Middle frontal gyrus (tissue), 1 donor: ENCODE data around the gene HTR1B.

Experiments
- DNase-seq: peaks from one replicate; pipeline ENCODE4 v3.0.0-alpha.2; 2015; ENCODE audit warnings: low spot score; ENCODE audit errors: extremely low spot score

Gene HTR1B

DNA sequence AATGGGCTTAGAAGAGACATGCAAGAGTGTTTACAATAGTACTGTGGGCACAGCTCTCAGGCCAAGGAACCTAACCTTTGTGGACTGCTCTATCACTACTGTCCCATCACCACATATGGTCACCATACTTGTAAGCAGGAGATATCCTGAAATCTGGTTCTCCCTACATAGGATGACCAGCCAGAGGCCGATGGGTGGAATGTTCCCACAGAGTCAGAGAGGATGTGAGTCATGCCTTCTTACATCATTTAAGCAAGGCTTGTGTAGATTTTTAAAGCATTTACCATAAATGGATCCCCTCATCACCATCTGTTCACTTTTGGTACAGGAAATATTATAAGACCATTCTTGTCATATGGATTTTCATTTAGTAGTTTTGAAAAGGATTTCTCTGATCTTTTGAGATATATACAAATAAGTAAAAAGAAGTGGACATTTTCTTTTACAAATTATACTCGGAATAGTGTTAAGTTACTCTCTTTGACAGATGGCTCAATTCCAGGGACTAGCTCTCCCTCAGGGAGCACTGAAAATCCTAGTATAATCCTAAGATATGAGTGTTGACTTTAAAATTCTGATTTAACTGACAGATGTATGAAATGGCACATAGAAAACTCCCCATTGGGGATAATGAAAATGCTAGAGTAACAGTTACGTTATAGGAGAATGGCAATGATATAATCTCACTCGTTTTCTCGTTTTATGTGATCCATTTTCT is 6.6 kb downstream of the HTR1B start:
- DNase-seq = no peak

DNA sequence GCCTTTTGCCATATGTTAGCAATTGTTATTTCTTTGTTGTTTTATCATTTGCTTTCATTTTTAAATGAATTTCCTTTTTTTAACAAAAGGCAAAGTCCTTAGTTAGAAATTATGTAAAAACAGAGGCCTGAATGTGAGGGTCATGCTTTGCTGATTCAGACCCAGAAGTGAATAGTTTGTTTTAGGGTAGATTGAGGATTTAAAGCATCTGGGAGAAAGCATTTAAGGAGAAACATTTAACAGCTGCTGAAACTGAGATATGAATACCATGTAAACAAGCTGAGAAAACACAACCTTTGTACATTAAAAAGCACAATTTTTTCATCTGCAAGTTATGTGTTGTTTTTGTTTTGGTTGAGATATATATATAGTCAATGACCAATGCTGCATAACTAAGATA is 8.0 kb downstream of the HTR1B start:
- DNase-seq = no peak

DNA sequence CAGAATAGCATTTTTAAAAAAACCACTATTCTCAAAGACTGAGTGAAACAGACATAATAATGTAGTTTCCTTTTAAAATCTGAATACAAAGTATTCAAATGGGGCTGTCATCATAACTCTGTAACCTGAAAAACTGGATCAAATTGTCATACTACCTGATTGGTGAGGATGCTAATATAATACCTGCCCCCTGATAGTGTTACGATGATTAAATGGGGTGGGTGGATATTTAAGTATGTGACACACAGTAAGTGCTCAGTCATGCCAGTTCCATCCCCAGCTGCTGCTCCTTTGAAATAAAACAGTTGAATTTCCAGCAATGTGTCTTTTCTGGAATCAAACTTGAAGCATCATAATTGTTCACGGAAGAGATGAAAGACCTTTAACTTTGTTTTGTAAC is 8.9 kb downstream of the HTR1B start:
- no peak for DNase-seq

DNA sequence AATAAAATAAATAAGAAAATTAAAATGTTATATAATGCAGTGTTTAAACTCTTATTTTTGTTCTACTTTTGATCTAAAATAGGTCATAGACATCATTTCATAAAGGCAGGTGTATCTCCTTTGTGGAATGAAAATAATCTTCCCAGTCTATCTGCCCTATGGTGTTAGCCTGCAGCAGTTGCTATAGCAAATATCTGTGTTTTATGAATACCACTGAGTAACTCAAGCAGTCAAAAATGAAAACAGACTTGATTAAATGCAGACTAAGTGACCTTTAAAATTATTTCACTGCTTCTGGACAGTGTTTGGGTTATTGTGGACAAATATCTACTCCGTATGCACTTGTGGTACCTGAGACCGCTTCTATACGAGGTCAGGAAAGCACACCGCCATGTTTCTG is 11.8 kb downstream of the HTR1B start:
- no peak for DNase-seq

DNA sequence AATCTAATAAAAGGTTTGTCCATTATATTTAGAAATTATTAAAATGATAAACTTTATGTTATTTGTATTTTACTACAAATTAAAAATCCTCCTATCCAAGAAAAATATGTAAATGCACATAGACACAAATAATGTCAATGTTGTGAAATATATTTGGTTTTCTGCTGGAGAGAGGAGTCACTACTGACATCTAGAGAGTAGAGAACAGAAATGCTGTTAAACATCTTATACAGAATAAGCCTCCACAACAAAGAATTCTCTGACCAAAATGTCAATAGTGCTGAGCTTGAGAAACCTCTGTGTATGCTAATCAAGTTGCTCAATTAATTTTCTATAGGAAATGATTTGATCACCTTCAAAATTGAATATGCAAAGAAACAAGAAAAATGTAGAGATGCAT is 12.4 kb downstream of the HTR1B start:
- no peak for DNase-seq

DNA sequence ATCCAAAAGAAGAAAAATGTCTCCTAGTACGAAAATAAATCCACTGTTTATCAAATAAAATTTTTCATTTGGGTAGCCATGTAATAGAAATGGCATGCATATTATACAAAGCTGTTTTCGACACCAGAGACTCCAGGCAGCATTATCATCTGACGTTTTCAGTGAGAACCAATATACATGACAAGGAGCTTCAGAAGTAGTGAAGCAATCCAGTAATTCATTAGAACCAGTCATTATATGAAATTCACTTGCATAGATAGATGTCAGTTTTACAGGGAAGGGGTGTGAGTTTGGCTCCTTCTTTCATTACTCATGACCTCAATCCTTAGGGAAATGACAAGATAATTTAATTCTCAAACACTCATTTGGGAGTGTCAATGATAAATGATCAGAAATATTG is 14.7 kb downstream of the HTR1B start:
- no peak for DNase-seq

DNA sequence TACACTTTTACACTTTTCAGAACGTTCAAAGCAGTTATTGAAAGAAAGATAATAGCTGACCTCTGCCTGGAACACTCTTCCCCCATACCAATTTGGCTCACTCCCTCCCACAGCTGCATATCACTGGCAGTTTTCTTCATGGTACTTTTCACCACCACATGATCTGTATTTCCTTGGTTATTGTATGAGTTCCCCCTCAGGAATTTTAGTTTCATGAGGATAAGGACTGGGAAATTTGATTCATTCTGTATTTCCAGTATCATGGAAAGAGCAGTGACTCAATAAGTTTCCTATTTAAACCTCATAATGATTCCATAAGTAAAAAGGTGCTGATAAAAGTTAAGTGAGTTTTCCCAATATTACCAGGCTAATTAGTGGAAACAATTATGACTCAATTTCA is 16.0 kb downstream of the HTR1B start:
- DNase-seq = no peak

DNA sequence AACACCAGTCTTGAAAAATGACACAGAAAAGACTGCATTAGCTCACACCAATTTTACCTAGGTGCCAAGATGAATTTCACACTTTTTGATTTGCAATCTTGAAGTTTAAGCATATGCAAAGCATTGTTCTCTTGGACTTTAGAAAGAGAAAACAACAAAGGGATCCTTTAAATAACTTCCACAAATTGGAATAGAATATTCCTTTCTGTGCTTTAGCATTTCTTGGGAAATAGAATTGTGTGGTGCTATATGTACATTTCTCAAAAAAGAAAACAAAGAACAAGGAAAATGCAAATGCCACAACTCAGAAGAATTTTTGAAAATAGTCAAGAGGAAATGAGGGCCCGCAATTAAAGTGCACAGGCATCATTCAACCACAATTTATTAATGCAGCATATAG is 17.0 kb downstream of the HTR1B start:
- DNase-seq = no peak

DNA sequence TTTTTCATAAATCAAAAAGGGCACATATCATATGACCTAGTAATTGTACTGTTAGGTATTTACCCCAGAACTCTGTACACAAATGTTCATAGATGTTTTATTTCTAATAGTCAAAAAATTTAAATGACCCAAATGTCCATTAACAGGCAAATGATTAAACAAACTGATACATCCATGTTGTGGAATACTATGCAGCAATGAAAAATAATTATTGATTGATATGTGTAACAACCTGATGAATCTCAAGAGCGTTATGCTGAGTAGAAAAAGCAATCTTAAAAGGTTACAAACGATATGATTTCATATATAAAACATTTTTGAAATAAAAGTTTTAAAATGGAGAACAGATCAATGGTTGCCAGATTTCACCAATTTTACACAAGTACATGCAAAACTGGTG is 18.1 kb downstream of the HTR1B start:
- DNase-seq = no peak

DNA sequence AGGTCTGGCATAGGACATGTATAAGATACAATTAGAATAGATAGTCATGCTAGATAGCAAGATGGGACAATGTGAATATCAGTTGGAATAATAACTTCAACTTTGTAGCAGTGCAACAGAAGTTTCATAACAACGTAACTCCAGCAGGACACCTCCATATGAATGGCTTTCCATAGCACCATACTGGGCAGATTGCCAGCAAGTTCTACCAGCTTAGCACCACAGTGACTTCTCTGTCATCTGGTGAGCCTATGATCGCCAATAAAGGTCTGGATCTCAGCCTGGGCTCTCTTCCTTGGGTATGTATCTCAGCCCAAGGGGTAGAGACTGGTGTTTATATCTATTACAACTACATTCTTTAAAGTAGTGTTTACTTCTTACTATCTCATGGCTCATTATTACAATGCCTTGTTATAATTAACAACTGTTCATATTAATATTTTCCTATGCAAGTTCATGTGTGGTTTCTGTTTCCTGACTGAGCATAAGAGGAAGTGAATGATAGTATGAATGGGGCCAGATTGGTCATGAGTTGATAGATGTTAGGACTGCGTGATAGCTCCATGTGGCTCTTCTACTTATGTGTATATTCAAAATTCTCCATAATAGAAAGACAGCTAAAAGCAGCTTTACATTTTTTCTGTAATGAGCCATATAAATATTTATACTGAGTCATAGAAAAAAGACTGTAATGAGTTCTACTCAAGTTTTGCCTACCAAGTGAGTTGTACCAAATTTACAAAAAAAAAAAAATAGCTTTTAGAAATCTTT is 22.9 kb downstream of the HTR1B start:
- DNase-seq = no peak

DNA sequence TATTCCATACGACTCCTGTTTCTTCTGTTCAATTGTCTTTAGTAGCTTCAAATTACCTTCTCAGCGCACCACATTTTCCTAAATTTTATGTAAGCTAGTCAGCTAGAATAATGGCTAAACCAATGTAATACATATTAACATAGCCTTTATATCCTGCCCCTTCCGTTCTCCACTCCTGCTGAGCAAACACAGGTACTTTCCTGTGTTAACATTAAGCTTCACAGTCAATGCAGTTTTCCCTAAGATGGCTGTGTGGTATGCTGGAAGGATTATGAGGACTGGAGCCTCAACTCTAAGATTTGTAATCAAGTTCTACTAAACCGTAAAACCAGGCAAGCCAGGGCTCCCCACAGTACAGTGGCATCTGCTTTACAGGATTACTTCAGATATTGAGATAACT is 29.4 kb downstream of the HTR1B start:
- DNase-seq = no peak

DNA sequence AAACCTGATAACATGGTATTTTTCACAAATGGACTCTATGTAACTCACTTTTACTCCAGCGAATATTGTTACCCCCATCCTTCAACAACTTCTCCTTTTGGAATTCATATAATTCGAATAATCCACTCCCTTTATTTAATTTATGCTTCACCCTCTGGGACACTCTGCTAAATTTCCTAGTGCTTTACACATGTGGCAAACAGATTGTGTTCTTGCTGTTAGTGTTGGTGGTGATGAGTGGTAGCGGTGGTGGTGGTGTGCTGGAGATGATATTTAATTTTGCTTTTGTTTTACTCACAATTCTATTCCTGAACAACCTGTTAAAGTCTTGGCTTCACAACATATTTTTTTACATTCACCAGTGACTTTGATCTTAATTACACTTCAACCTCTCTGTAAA is 32.8 kb downstream of the HTR1B start:
- DNase-seq = no peak

DNA sequence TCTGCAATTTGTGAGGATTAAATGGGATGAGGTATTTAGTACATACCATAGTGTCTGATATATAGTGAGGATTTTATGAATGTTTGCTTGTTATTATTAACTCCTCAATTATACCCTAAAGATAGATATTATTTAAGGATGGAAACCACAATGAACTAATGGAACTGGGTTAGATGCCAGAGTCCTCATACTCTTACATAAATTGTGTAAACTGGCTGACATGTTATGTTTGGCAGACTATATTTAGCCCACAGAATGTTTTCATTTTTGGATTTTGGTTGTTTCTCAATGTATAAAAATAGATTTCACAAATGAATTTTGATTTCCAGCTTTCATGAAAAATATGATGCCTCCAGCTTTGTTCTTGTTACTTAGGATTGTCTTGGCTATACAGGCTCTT is 37.6 kb downstream of the HTR1B start:
- no peak for DNase-seq

DNA sequence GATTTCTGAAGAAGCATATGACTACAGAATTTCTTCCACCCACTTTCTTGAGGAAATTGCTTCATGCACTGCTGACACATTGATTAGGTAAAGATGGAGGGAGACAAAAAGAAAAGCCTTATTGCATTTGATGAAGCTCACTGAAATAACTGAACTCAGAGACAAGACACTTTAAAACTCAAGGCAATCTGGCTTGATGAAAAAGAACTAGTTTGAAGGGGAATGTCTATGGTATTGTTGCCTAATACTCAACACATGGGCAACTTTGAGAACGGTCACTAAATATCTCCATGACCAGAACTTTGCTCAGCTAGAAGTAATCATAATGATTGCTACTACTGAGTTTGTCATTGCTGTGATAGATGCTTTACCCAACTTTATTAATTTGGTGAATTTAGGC is 38.1 kb downstream of the HTR1B start:
- no peak for DNase-seq

DNA sequence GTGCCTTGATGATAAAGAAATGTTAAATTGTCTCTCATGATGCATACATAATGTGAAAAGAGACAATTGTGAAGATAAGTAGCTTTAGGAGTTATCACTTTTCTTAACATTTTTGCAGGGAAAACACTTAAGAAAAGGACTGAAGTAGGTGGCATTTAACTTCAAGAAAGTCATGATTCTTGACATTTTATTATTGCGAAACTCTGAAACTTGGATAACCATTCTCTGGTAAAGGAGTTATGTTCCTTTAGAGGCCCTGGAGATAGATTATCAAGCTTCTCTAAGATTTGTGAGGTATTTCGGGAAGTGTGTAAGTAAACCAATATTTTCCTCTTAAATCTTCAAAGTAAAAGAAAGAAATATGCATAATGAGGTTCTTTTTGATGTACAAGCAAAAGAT is 38.5 kb downstream of the HTR1B start:
- DNase-seq = no peak

DNA sequence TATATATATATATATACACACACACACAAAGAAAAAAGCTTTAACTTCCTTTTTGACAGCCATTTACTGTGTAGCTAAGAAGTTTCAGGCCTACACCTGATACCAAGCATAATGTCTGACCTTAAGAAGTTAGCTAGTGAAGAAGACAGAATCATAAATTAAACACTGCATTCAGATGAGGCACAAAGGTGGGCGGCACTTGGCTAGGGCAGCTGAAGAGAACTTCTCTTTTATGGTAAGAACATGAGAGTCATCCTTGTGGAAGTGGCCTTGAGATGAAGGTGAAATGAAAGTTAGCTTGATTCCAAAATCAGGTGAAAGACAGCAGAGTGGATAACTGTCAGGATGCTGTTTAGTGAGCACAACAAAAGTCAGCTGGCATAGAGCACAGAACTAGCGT is 46.5 kb downstream of the HTR1B start:
- DNase-seq = no peak

DNA sequence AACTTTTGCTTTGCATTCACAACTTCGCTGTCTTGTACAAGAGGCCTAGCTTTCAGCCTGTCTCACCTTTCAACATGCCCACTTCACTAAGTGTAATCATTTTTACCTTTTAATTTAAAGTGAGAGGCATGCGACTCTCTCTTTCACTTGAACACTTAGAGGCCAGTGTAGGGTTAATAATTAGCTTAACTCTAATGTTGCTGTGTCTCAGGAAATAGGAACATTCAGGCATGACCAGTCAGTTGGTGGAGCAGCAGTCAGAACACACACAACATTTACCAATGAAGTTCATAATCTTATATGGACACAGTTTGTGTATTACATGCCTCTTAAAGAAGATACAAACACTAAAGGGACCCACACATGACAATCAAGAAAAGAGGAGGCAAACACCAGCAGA is 47.6 kb downstream of the HTR1B start:
- no peak for DNase-seq
